GM10266 (cell line): Measurements from ENCODE around the gene MYO3B.
"Not testable (repeated sequence)": the region's sequence is repeated elsewhere in the genome, so short reads cannot be mapped to it uniquely, and the experiment has no call there.

Experiments used
- DNase-seq: peaks from one replicate; pipeline ENCODE4 v3.0.0; 2012; ENCODE audit errors: extremely low spot score
- CTCF ChIP-seq: IDR thresholded peaks from 2 replicates; pipeline ENCODE4 v1.5.1; 2012; ENCODE audit warnings: mild to moderate bottlenecking, low read depth; ENCODE audit not compliant: control insufficient read depth, insufficient read depth; ENCODE audit errors: missing control alignments

The MYO3B gene

GRCh38 chr2:170276925-170277629 is 99.1 kb downstream of the MYO3B start:
- DNase-seq = no peak
- TF ChIP-seq CTCF = no peak

- no peak for TF ChIP-seq CTCF
- no peak for DNase-seq
These were observed 100.0 kb downstream of the MYO3B start for GRCh38 chr2:170277951-170278350.

- DNase-seq = not testable (repeated sequence)
These were observed 101.7 kb downstream of the MYO3B start for GRCh38 chr2:170279615-170280014.

- TF ChIP-seq CTCF = no peak
- DNase-seq = no peak
These were observed 104.9 kb downstream of the MYO3B start for GRCh38 chr2:170282851-170283250.

- no peak for TF ChIP-seq CTCF
- no peak for DNase-seq
These were observed 106.3 kb downstream of the MYO3B start for GRCh38 chr2:170284205-170284604.

- no peak for DNase-seq
- TF ChIP-seq CTCF = no peak
These were observed 110.9 kb downstream of the MYO3B start for GRCh38 chr2:170288859-170289258.

- no peak for TF ChIP-seq CTCF
- no peak for DNase-seq
These were observed 113.5 kb downstream of the MYO3B start for GRCh38 chr2:170291474-170291873.

- no peak for TF ChIP-seq CTCF
- DNase-seq = no peak
These were observed 114.5 kb downstream of the MYO3B start for GRCh38 chr2:170292415-170292814.
